Kidney glomerular epithelial cell (primary cell): ENCODE measurements around the gene ELAPOR1.
"Not testable (repeated sequence)": the region's sequence is repeated elsewhere in the genome, so short reads cannot be mapped to it uniquely, and the experiment has no call there.

Experiments used
- DNase-seq: peaks from one replicate; lab custom pipeline; 2025; lab: John Stamatoyannopoulos, UW

ELAPOR1 gene

GRCh38 chr1:109137958-109138357 lies 24.0 kb downstream of the ELAPOR1 start:
- DNase-seq = no peak

GRCh38 chr1:109138358-109138757 lies 24.4 kb downstream of the ELAPOR1 start:
- no peak for DNase-seq

- no peak for DNase-seq
Measured at GRCh38 chr1:109140392-109140791, 26.5 kb downstream of the ELAPOR1 start.

GRCh38 chr1:109142260-109142659 lies 28.3 kb downstream of the ELAPOR1 start:
- no peak for DNase-seq

GRCh38 chr1:109142725-109143124 lies 28.8 kb downstream of the ELAPOR1 start:
- not testable (repeated sequence) for DNase-seq

- peak; percentile 2 for DNase-seq
Measured at GRCh38 chr1:109148987-109149561, 35.2 kb downstream of the ELAPOR1 start.

GRCh38 chr1:109149874-109150601 lies 36.1 kb downstream of the ELAPOR1 start:
- no peak for DNase-seq

GRCh38 chr1:109151146-109151990 lies 37.5 kb downstream of the ELAPOR1 start:
- DNase-seq = peak; percentile 70

- no peak for DNase-seq
Measured at GRCh38 chr1:109152196-109152595, 38.3 kb downstream of the ELAPOR1 start.

GRCh38 chr1:109156916-109157385 lies 43.0 kb downstream of the ELAPOR1 start:
- no peak for DNase-seq

- no peak for DNase-seq
Measured at GRCh38 chr1:109158433-109158832, 44.5 kb downstream of the ELAPOR1 start.

GRCh38 chr1:109159326-109159725 lies 45.4 kb downstream of the ELAPOR1 start:
- no peak for DNase-seq

GRCh38 chr1:109160071-109160840 lies 46.3 kb downstream of the ELAPOR1 start:
- no peak for DNase-seq

- peak; percentile 33 for DNase-seq
Measured at GRCh38 chr1:109161858-109162606, 48.1 kb downstream of the ELAPOR1 start.

GRCh38 chr1:109162626-109163025 lies 48.7 kb downstream of the ELAPOR1 start:
- no peak for DNase-seq

GRCh38 chr1:109163551-109163950 lies 49.6 kb downstream of the ELAPOR1 start:
- no peak for DNase-seq
